Measurements from ENCODE around the gene STK33. TPM values are rescaled to one million over a fixed set of nuclear protein-coding genes. Genes with fewer than 3 reads are reported as not detected.

Gene STK33
- total RNA-seq (2022; extraction: Qiagen RNA extraction), result 3.9 to 5.8 TPM (median 4.2 TPM) in 5 replicates

DNA sequence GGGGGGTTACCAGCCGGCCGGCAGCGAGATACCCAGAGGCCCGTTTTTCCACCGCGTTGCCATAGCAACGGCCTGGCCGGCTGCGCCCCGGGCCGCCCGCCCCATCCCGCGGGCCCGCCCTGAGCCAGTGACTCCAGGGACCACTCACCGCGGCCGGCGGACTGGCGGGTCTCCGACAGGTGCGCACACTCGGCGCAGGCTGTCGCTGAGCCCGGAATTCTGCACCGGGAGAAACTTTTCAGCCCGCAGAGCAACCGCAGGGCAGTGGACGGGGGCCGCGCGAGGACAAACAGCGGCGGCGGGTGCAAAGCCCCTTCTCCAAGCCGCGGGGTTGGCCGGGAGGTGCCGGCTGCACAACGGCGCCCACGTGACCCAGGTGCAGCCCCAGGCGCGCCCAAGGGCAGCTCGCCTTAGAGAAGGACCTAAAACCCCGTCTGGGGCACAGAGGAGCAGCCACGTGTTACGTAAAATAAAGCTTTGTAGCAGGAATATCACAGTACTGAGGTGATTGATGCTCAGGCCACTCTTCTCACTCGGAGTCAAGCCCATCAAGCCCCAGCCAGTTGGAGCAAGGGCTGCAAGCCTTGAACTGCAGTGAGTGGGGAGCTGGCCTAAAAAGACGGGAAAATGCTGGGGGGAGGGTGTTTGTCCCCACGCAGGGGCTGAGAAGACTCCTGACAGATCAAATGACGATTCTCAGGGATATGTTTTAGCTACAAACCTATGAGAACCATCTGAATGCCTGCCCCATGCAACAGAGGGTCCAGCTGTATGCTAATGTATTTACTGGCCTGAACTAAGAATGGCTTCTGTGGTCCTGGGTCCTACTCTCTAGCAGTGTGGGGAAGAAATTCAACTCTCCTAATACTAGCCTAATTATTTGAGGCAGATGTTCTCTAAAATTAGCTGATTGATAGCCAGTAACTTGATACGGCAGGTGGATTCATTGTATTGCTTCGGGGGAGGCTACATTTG, at the start of gene STK33:
TSS of gene STK33 (minus strand) at position 294 of the 975 bp plus-strand sequence. CDS start 119,323 bp downstream, outside the sequence.

Other genes starting within 250 kb of the STK33 start
- 1.7 to 2.4 TPM (median 1.9 TPM) in 5 replicates for gene TRIM66, start 88.4 kb upstream of the STK33 start, total RNA-seq (2022; extraction: Qiagen RNA extraction)
- 2,523 to 2,789 TPM (median 2,628 TPM) in 5 replicates for gene RPL27A, start 88.6 kb upstream of the STK33 start, total RNA-seq (2022; extraction: Qiagen RNA extraction)

Measured in A549 treated with Mapracorat at 1 μM for 4 hours (cell line).